Kidney epithelial cell (primary cell): ENCODE data around the gene ELAVL1. TPM values are rescaled to one million over a fixed set of nuclear protein-coding genes. Genes with fewer than 3 reads are reported as not detected.
A peak's percentile ranks its signal among the peaks of the same experiment; 100 is the strongest.
"Not testable (repeated sequence)": the region's sequence is repeated elsewhere in the genome, so short reads cannot be mapped to it uniquely, and the experiment has no call there.

ENCODE experiments used
- DNase-seq: peaks from one replicate; pipeline ENCODE4 v3.0.0-alpha.2; 2010; ENCODE audit warnings: low read depth
- H3K27me3 ChIP-seq: 2 replicates; pipeline ENCODE4 v1.6.0; 2011; ENCODE audit warnings: low read length; ENCODE audit not compliant: control insufficient read depth, insufficient read depth
- H3K36me3 ChIP-seq: 2 replicates; pipeline ENCODE4 v1.5.1; 2011; ENCODE audit warnings: low read length; ENCODE audit not compliant: control insufficient read depth, insufficient read depth
- H3K4me3 ChIP-seq: 2 replicates; pipeline ENCODE4 v1.5.1; 2011; ENCODE audit warnings: low read depth, mild to moderate bottlenecking, control low read depth, low read length
- CTCF ChIP-seq: IDR thresholded peaks from 2 replicates; pipeline ENCODE4 v1.5.1; 2011; ENCODE audit warnings: mild to moderate bottlenecking, moderate library complexity, low read length, control low read depth, inconsistent platforms; ENCODE audit not compliant: insufficient read depth, poor library complexity, severe bottlenecking
- total RNA-seq: library from RNA; depleted of rRNA; stranded (reverse); fragments of >200 nt; gene quantifications from 2 replicates; pipeline ENCODE4 v1.2.3, GENCODE V29; 2015

The ELAVL1 gene
- total RNA-seq, 1 donor from 2014 or later = 65.9 TPM

GRCh38 chr19:7921302-7921966 is 84.0 kb downstream of the ELAVL1 start:
- DNase-seq = no peak
- Histone ChIP-seq H3K36me3 (no peaks in the 10 kb centered on the region), H3K4me3 (peak overlapping the region; percentile 34), H3K27me3 (peaks cover 17% of the 10 kb centered on the region)
- no peak for TF ChIP-seq CTCF

GRCh38 chr19:7920519-7921301 is 84.7 kb downstream of the ELAVL1 start:
- peak; percentile 64 for DNase-seq
- no peak for TF ChIP-seq CTCF

GRCh38 chr19:7919610-7920518 is 85.6 kb downstream of the ELAVL1 start, which contains the start of gene SNAPC2:
Gene SNAPC2 (plus strand): TSS chr19:7920338. CDS start chr19:7920367, 29 bp downstream.
- peak; percentile 66 for DNase-seq

More at GRCh38 chr19:7920519-7921301, 84.7 kb downstream of the ELAVL1 start:
- Histone ChIP-seq H3K27me3 (peaks cover 24% of the 10 kb centered on the region), H3K36me3 (no peaks in the 10 kb centered on the region), H3K4me3 (peak overlapping the region; percentile 81)

GRCh38 chr19:7918615-7919421 is 86.6 kb downstream of the ELAVL1 start:
- no peaks in the 10 kb centered on the region for H3K36me3 ChIP-seq
- TF ChIP-seq CTCF = no peak
- peaks cover 32% of the 10 kb centered on the region for H3K27me3 ChIP-seq
- DNase-seq = no peak
- no peak overlapping the region for H3K4me3 ChIP-seq

More at GRCh38 chr19:7919610-7920518, 85.6 kb downstream of the ELAVL1 start, which contains the start of gene SNAPC2:
- Histone ChIP-seq H3K27me3 (peaks cover 30% of the 10 kb centered on the region), H3K4me3 (peak within 1 kb of the TSS; percentile 81), H3K36me3 (no peaks in the 10 kb centered on the region)
- TF ChIP-seq CTCF = no peak

GRCh38 chr19:7918062-7918614 is 87.3 kb downstream of the ELAVL1 start:
- H3K36me3 ChIP-seq, H3K4me3 ChIP-seq, DNase-seq: not testable (repeated sequence)
- H3K27me3 ChIP-seq = peaks cover 32% of the 10 kb centered on the region
